Measurements from ENCODE around the gene LGR6. TPM values are rescaled to one million over a fixed set of nuclear protein-coding genes. Genes with fewer than 3 reads are reported as not detected.

Gene LGR6
- total and polyA plus RNA-seq, 2 of the 8 experiments (the other 6 are each of a cell fraction or from before 2014, with no cell fraction given) = 0.50 to 1.0 TPM

- no peak for TF ChIP-seq SIN3A (conservative IDR thresholded peaks at IDR 0.05 in 1 of 2, IDR thresholded peaks at IDR 0.05 in 1 of 2; ENCODE audit: low read depth in 1 of 2, low read length in 2 of 2)
Observed at GRCh38 chr1:202315576-202316168, 122.1 kb downstream of the LGR6 start (continued).
